GM12872 (cell line): ENCODE data around the gene DNM3.

Experiments used
- TF ChIP-seq, protein P1 (sequence below): IDR thresholded peaks from 3 replicates; pipeline ENCODE4 v1.5.1; 2011; ENCODE audit warnings: low read depth, mild to moderate bottlenecking, low read length, moderate library complexity; ENCODE audit not compliant: insufficient read depth

DNM3 gene

DNA sequence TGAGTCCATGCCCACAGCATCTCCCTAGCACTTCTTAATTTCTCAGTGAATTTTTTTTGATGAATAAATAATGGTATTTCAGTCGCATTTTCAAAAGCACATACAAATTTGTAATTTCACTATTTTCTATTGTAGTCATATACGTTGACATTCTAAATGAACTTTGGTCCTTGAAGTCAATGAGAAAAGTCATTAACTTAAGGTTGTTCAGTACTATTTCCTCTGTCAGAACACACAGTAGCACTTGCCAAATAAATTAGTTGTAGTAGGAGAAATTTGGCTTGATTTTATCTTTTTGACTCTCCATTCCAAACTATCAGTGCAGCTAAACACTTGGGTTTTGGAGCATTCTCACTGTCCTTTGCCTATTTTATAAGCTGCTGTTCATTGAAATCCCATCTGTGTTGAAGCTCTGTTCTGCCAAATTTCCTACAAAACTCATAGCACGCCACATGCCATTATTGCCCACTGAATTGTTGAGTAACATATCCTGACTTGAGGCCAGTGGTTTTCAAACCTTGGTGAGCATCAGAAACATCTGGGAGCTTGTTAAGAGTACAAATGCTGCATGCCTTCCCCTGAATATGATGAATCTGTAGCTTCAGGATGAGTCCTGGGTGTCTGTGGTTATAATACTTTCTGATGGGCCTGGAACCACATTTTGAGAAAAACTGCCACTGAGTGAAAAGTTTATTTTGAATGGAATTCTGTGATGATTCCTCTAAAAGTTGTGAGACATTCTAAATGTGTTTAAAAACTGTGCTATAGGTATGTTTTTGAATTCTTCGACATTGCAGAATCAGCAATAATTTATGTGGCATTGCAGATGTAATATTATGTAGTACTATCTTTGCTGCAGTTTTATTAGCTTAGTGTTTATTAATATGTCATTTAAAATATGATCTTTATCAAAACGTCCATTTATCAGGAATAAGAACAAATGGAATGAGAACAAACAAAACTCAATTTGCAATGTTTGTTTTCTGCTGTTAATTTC, 78.9 kb downstream of the DNM3 start:
- TF ChIP-seq, protein P1, sequence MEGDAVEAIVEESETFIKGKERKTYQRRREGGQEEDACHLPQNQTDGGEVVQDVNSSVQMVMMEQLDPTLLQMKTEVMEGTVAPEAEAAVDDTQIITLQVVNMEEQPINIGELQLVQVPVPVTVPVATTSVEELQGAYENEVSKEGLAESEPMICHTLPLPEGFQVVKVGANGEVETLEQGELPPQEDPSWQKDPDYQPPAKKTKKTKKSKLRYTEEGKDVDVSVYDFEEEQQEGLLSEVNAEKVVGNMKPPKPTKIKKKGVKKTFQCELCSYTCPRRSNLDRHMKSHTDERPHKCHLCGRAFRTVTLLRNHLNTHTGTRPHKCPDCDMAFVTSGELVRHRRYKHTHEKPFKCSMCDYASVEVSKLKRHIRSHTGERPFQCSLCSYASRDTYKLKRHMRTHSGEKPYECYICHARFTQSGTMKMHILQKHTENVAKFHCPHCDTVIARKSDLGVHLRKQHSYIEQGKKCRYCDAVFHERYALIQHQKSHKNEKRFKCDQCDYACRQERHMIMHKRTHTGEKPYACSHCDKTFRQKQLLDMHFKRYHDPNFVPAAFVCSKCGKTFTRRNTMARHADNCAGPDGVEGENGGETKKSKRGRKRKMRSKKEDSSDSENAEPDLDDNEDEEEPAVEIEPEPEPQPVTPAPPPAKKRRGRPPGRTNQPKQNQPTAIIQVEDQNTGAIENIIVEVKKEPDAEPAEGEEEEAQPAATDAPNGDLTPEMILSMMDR: no peak

GRCh38 chr1:171922999-171923398, 81.7 kb downstream of the DNM3 start:
- TF ChIP-seq, protein P1: no peak

DNA sequence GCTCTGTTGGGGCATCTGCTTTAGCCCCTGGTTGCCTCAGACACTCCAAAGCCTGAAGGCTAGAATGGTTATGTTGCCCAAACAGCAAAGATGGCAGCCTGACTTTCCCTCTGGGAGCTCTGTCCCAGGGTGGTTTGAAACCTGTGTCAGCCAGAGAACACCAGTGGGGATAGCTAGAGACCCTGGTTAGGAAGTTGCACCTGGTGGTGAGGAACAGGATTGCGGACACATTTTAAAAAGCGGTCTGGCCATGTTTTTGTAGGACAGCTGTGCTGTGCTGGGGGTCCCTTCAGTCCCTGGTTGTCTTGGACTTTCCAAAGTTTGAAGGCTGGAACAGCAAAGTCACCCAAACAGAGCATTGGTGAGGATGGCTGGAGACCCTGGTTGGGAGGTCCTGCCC, 87.8 kb downstream of the DNM3 start:
- TF ChIP-seq, protein P1: peak; percentile 36

GRCh38 chr1:171931752-171932151, 90.5 kb downstream of the DNM3 start:
- TF ChIP-seq, protein P1: no peak

DNA sequence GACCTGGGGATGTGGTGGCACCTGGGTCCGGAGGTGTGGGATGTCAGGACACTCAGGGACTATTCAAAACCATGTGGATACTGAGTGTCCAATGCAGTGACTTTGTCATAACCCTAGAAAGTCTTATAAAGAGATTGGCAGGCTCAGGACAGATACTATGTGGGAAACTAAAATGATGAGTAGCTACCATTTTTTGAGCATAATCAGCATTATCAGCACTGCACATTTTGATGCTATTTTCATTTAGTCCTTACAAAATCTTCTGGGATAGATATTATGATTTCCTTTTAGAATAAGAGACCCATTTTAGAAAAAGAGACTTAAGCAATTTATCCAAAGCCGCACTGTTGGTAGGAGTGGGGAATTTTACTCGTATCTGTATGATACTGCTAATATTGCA, 93.4 kb downstream of the DNM3 start:
- TF ChIP-seq, protein P1: no peak

DNA sequence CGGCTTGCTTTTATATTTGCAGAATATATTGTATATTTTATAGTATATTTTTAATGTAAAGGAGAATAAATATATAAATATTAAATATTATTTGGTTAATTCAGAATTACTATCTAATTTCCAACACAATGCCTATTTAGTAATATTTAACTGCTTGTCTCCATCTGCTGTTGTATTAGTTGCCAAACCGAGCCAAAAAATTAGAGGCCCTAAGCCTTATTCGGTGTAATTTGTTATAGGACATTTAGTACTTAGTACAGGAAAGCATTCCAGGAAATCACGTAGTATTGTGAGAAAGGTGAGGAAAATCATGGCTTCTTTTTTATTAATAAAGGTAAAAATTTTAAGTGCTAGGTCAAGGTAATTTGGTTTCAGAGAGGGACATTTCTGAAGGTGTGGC, 93.8 kb downstream of the DNM3 start:
- TF ChIP-seq, protein P1: no peak

DNA sequence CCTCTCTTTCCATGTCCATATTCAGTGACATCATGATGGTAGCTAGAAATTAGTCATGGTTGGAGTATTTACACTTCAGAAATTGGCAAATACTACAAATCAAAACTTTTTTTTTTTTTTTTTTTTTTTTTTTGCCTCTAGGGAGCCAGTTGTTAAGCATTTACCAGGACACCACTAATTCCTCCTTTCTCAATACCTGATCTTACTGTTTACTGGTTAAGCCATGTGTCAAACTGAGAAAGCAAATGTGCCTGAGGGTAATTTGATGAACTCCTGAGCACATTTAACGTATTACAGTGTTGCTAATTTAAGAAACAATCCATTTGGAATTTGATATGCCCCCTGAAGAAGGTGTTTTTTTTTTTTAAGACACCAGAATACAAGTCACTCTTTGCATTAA, 94.4 kb downstream of the DNM3 start:
- TF ChIP-seq, protein P1: no peak
